K562 (cell line): ENCODE data around the gene CARMIL3. TPM values are rescaled to one million over a fixed set of nuclear protein-coding genes. Genes with fewer than 3 reads are reported as not detected.

Source experiments
- DEAF1 ChIP-seq: fragments of 450-650 bp; formaldehyde crosslinking; IDR thresholded peaks from 2 replicates; pipeline ENCODE4 v1.4.0; 2020; ENCODE audit warnings: mild to moderate bottlenecking, moderate library complexity
- RERE ChIP-seq: sonication (generic); formaldehyde crosslinking; IDR thresholded peaks from 2 replicates; pipeline ENCODE4 v1.8.0; 2023; ENCODE audit warnings: missing genetic modification reagents, mild to moderate bottlenecking, borderline replicate concordance
- REST ChIP-seq, 2 experiments: fragments of 450-650 bp; formaldehyde crosslinking in 1 of 2; IDR thresholded peaks; 2 replicates each; pipeline versions ENCODE4 v1.4.0 to v1.6.1; 2014 to 2020; ENCODE audit warnings: mild to moderate bottlenecking in 2 of 2, borderline replicate concordance in 1 of 2, low read depth in 1 of 2
- SLC30A9 ChIP-seq: fragments of 250-450 bp; sonication (Bioruptor Pico); IDR thresholded peaks from 2 replicates; pipeline ENCODE4 v1.8.0; 2022; ENCODE audit warnings: mild to moderate bottlenecking, moderate library complexity
- ZKSCAN1 ChIP-seq: fragments of 150-350 bp; IDR thresholded peaks from 2 replicates; pipeline ENCODE4 v1.6.1; 2016; ENCODE audit warnings: low read depth, low read length
- ZNF197 ChIP-seq: fragments of 200-800 bp; sonication (Bioruptor generic); IDR thresholded peaks from 2 replicates; pipeline ENCODE4 v1.6.1; 2016; ENCODE audit warnings: low read depth, missing genetic modification characterization, missing compliant biosample characterization
- ZNF232 ChIP-seq: sonication (generic); formaldehyde crosslinking; IDR thresholded peaks from 2 replicates; pipeline ENCODE4 v1.8.0; 2022; ENCODE audit warnings: mild to moderate bottlenecking, missing genetic modification reagents
- ZNF280A ChIP-seq: fragments of 450-650 bp; IDR thresholded peaks from 2 replicates; pipeline ENCODE4 v1.6.1; 2018; ENCODE audit warnings: mild to moderate bottlenecking, low read depth; ENCODE audit not compliant: partially characterized antibody
- ZNF561 ChIP-seq: fragments of 450-650 bp; formaldehyde crosslinking; conservative IDR thresholded peaks from 2 replicates; pipeline ENCODE4 v1.4.0; 2020; ENCODE audit warnings: mild to moderate bottlenecking, moderate library complexity
- polyA plus RNA-seq, 8 experiments: library from polyadenylated mRNA; depleted of rRNA in 4 of 8; stranded (reverse) in 5 of 8; unstranded in 3 of 8; fragments of >200 nt; fragmentation: Nextera tagmentation in 2 of 8; fragmentation: Illumina TruSeq in 1 of 8; extraction: Ambion mirVana in 2 of 8; extraction: Trizol in 1 of 8; gene quantifications; 2 replicates each; pipeline versions ENCODE4 v1.2.1 to v1.2.3, GENCODE V29; 2011 to 2014; ENCODE audit warnings: inconsistent platforms in 1 of 8, missing spikeins in 1 of 8
- total RNA-seq, 7 experiments: library from RNA; depleted of rRNA in 6 of 7; stranded (reverse); fragments of >200 nt in 6 of 7; fragmentation: Illumina TruSeq in 2 of 7; extraction: Trizol in 2 of 7; gene quantifications; 2 replicates each; pipeline versions ENCODE4 v1.2.1 to v1.2.3, GENCODE V29; 2011 to 2021; ENCODE audit warnings: low replicate concordance in 1 of 7

The CARMIL3 gene
- total and polyA plus RNA-seq, 9 of the 15 experiments (the other 6 are each of a cell fraction or from before 2014, with no cell fraction given), result 0.01 to 0.11 (median 0.05) TPM; not detected in 5

GRCh38 chr14:24058260-24058950, 6.6 kb downstream of the CARMIL3 start (continued):
- peak; percentile 87 for TF ChIP-seq REST (IDR thresholded peaks at IDR 0.05; ENCODE audit: borderline replicate concordance)
- no peak for TF ChIP-seq REST (CRISPR knock-in tag; IDR thresholded peaks at IDR 0.05; ENCODE audit: low read depth)
- TF ChIP-seq SLC30A9 (CRISPR knock-in tag), result no peak
- TF ChIP-seq RERE (CRISPR knock-in tag), result no peak
- no peak for TF ChIP-seq ZNF561 (CRISPR knock-in tag)
- TF ChIP-seq ZNF197 (CRISPR knock-in tag), result no peak
- no peak for TF ChIP-seq ZKSCAN1
- TF ChIP-seq ZNF280A, result no peak
- peak; percentile 75 for TF ChIP-seq DEAF1 (CRISPR knock-in tag)
- no peak for TF ChIP-seq ZNF232 (CRISPR knock-in tag)
